Glutamatergic neuron (in vitro differentiated cells): ENCODE data around the gene ABCA12. TPM values are rescaled to one million over a fixed set of nuclear protein-coding genes. Genes with fewer than 3 reads are reported as not detected.

Experiments
- DNase-seq: peaks from one replicate; pipeline ENCODE4 v3.0.0; 2022
- H3K27ac Mint-ChIP-seq: one replicate; pipeline ENCODE4 v1.8.0; 2020; ENCODE audit warnings: mild to moderate bottlenecking, mixed read lengths, inconsistent platforms; ENCODE audit not compliant: unreplicated experiment
- H3K27me3 Mint-ChIP-seq: one replicate; pipeline ENCODE4 v1.8.0; 2020; ENCODE audit warnings: mild to moderate bottlenecking, moderate library complexity, mixed read lengths, inconsistent platforms; ENCODE audit not compliant: unreplicated experiment
- H3K36me3 Mint-ChIP-seq: one replicate; pipeline ENCODE4 v1.8.0; 2020; ENCODE audit warnings: mild to moderate bottlenecking, mixed read lengths, inconsistent platforms; ENCODE audit not compliant: unreplicated experiment
- H3K4me1 Mint-ChIP-seq: one replicate; pipeline ENCODE4 v1.8.0; 2020; ENCODE audit warnings: mild to moderate bottlenecking, low read depth, mixed read lengths, inconsistent platforms; ENCODE audit not compliant: unreplicated experiment
- H3K4me3 Mint-ChIP-seq: one replicate; pipeline ENCODE4 v1.8.0; 2020; ENCODE audit warnings: mild to moderate bottlenecking, mixed read lengths, inconsistent platforms; ENCODE audit not compliant: unreplicated experiment
- H3K9me3 Mint-ChIP-seq: one replicate; pipeline ENCODE4 v1.8.0; 2020; ENCODE audit warnings: mild to moderate bottlenecking, moderate library complexity, mixed read lengths, inconsistent platforms; ENCODE audit not compliant: unreplicated experiment
- CTCF ChIP-seq: fragments of 200-600 bp; sonication (generic); IDR thresholded peaks from one replicate; pipeline ENCODE4 v1.5.0; 2021; ENCODE audit not compliant: partially characterized antibody, unreplicated experiment
- total RNA-seq: library from RNA; stranded (reverse); fragmentation: NEBNext Ultra II Directional; extraction: Animal tissue kit (Norgen Biotek cat#: 25700); gene quantifications from one replicate; pipeline ENCODE4 v1.2.1, GENCODE V29; 2021; ENCODE audit not compliant: unreplicated experiment

The ABCA12 gene
- total RNA-seq, 1 donor from 2014 or later = 0.37 TPM

GRCh38 chr2:215032153-215032552 is 106.3 kb downstream of the ABCA12 start:
- DNase-seq = no peak
- Mint-ChIP-seq H3K27ac (no peak overlapping the region), H3K9me3 (no peaks in the 10 kb centered on the region), H3K36me3 (no peaks in the 10 kb centered on the region), H3K4me1 (peaks cover 8% of the 10 kb centered on the region), H3K4me3 (no peak overlapping the region), H3K27me3 (no peaks in the 10 kb centered on the region)
- TF ChIP-seq CTCF = no peak

GRCh38 chr2:215031321-215031720 is 107.1 kb downstream of the ABCA12 start:
- TF ChIP-seq CTCF = no peak
- DNase-seq = no peak
- no peaks in the 10 kb centered on the region for H3K27me3 Mint-ChIP-seq
- H3K4me3 Mint-ChIP-seq = no peak overlapping the region
- H3K9me3 Mint-ChIP-seq = no peaks in the 10 kb centered on the region
- peaks cover 3% of the 10 kb centered on the region for H3K4me1 Mint-ChIP-seq
- H3K36me3 Mint-ChIP-seq = no peaks in the 10 kb centered on the region
- no peak overlapping the region for H3K27ac Mint-ChIP-seq

- H3K9me3 Mint-ChIP-seq = no peaks in the 10 kb centered on the region
- TF ChIP-seq CTCF = no peak
- no peaks in the 10 kb centered on the region for H3K36me3 Mint-ChIP-seq
- peaks cover 3% of the 10 kb centered on the region for H3K4me1 Mint-ChIP-seq
- H3K27ac Mint-ChIP-seq = no peak overlapping the region
- H3K27me3 Mint-ChIP-seq = no peaks in the 10 kb centered on the region
- no peak overlapping the region for H3K4me3 Mint-ChIP-seq
- DNase-seq = no peak
Observed at GRCh38 chr2:215029936-215030335, 108.5 kb downstream of the ABCA12 start.

- Mint-ChIP-seq H3K4me1 (peaks cover 3% of the 10 kb centered on the region), H3K9me3 (no peaks in the 10 kb centered on the region), H3K36me3 (no peaks in the 10 kb centered on the region), H3K27me3 (no peaks in the 10 kb centered on the region), H3K27ac (no peak overlapping the region), H3K4me3 (no peak overlapping the region)
- TF ChIP-seq CTCF = no peak
- no peak for DNase-seq
Observed at GRCh38 chr2:215028231-215028630, 110.2 kb downstream of the ABCA12 start.

- no peak overlapping the region for H3K27ac Mint-ChIP-seq
- TF ChIP-seq CTCF = no peak
- H3K9me3 Mint-ChIP-seq = no peaks in the 10 kb centered on the region
- no peak for DNase-seq
- H3K4me1 Mint-ChIP-seq = peaks cover 3% of the 10 kb centered on the region
- H3K27me3 Mint-ChIP-seq = no peaks in the 10 kb centered on the region
- no peak overlapping the region for H3K4me3 Mint-ChIP-seq
- no peaks in the 10 kb centered on the region for H3K36me3 Mint-ChIP-seq
Observed at GRCh38 chr2:215027779-215028178, 110.6 kb downstream of the ABCA12 start.
